Immature natural killer cell (primary cell): ENCODE results near the gene TRIM24. TPM values are rescaled to one million over a fixed set of nuclear protein-coding genes. Genes with fewer than 3 reads are reported as not detected.

Experiments
- DNase-seq, 3 donors: peaks; one replicate each; pipeline ENCODE4 v3.0.0; 2022; ENCODE audit warnings: mixed read lengths in 1 of 3
- H3K27ac Mint-ChIP-seq, 6 donors: one replicate each; pipeline ENCODE4 v1.8.0; 2020; ENCODE audit warnings: mixed read lengths in 6 of 6, mild to moderate bottlenecking in 5 of 6, inconsistent platforms in 4 of 6, moderate library complexity in 3 of 6
- H3K27me3 Mint-ChIP-seq, 3 donors: one replicate each; pipeline ENCODE4 v1.8.0; 2020 to 2021; ENCODE audit warnings: low read depth in 3 of 3, mild to moderate bottlenecking in 3 of 3, mixed read lengths in 3 of 3, moderate library complexity in 3 of 3, inconsistent platforms in 1 of 3
- H3K36me3 Mint-ChIP-seq, 3 donors: one replicate each; pipeline ENCODE4 v1.8.0; 2020; ENCODE audit warnings: mixed read lengths in 3 of 3, inconsistent platforms in 2 of 3, mild to moderate bottlenecking in 2 of 3
- H3K4me1 Mint-ChIP-seq, 2 donors: one replicate each; pipeline ENCODE4 v1.8.0; 2020; ENCODE audit warnings: inconsistent platforms in 2 of 2, mild to moderate bottlenecking in 2 of 2, mixed read lengths in 2 of 2, moderate library complexity in 1 of 2
- H3K4me3 Mint-ChIP-seq, 5 donors: one replicate each; pipeline ENCODE4 v1.8.0; 2020; ENCODE audit warnings: mild to moderate bottlenecking in 5 of 5, mixed read lengths in 5 of 5, inconsistent platforms in 3 of 5, moderate library complexity in 3 of 5
- H3K9me3 Mint-ChIP-seq, 6 donors: one replicate each; pipeline ENCODE4 v1.8.0; 2020; ENCODE audit warnings: mild to moderate bottlenecking in 6 of 6, mixed read lengths in 6 of 6, inconsistent platforms in 4 of 6, moderate library complexity in 3 of 6
- polyA plus RNA-seq, 3 donors: library from polyadenylated mRNA; unstranded; fragments of 300-500 nt; fragmentation: Illumina TruSeq; gene quantifications; one replicate each; pipeline ENCODE4 v1.2.3, GENCODE V29; 2021

The TRIM24 gene
- polyA plus RNA-seq, 3 donors from 2014 or later = 4.2 to 11.4 (median 4.8) TPM

DNA sequence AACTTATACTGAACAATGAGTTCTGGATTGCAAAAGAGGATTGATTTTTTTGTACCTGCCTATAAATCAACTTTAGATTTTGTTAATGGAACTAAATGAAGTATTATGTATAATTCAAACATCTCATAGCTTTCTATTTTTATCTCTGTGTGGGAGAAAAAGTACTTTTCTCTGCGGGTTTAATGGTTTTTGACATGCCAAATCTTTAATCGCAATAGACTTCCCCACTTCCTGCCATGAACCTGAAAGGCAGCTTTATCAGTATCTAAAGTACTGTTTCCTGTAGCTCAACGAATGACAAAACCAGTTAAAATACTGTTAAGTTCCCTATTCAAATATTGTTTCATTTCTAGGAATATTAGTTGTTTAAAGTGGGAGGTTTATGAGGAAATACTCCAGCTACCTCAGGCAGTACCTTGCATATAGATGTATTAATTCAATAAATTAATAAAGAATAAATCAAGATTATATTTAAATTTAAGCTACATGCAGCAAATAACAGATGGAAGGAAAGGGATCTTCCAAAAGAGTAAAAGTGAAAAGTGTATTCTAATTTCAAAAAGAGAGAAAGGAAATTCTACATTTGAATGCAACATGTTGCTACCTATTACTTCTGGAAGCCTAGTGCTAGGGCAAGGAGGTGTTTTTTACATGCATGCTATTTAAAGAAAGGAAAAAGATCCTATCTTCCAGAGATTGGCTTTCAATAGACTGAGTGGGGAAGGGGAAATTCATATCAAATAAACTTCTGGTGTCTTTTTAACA, 165.2 kb downstream of the TRIM24 start:
- Mint-ChIP-seq H3K27me3 (peaks cover 2 to 10% (median 7%) of the 10 kb centered on the region in 3 donors), H3K9me3 (no peaks in the 10 kb centered on the region), H3K27ac (peak overlapping the region in 1 of 6 donors; percentile 45), H3K36me3 (no peaks in the 10 kb centered on the region), H3K4me1 (peaks cover 25 to 29% of the 10 kb centered on the region in 2 donors), H3K4me3 (peak overlapping the region; percentile 6 to 75 (median 58))
- DNase-seq = peak; percentile 9 to 18 (median 15)

DNA sequence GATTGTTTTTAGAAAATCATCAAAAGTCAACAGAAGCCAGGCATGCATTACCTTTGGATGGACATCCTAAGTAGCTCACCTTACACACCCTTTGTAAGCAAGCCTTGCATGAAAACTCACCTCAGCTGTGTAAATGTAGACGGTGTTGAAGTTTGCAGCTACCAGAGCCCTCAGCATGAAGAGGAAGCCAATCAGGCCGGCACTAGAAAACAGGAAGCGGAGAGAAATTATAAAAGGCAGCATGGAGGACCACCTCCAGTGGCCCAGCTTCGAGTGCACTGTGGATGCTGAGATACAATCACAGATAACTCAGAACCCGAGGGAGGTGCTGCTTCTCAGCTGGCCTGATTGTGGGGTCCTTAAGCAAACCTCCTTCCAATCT, 165.8 kb downstream of the TRIM24 start:
- peaks cover 25 to 29% of the 10 kb centered on the region in 2 donors for H3K4me1 Mint-ChIP-seq
- no peaks in the 10 kb centered on the region for H3K36me3 Mint-ChIP-seq
- H3K27me3 Mint-ChIP-seq = peaks cover 2 to 10% (median 4%) of the 10 kb centered on the region in 3 donors
- peak in 1 of 3 donors; percentile 3 for DNase-seq
- no peaks in the 10 kb centered on the region for H3K9me3 Mint-ChIP-seq
- H3K4me3 Mint-ChIP-seq = peak overlapping the region in 4 of 5 donors; percentile 36 to 64 (median 56)
- H3K27ac Mint-ChIP-seq = peak overlapping the region in 3 of 6 donors; percentile 15 to 76 (median 40)

GRCh38 chr7:138626846-138627245, 166.8 kb downstream of the TRIM24 start:
- H3K4me3 Mint-ChIP-seq = no peak overlapping the region

GRCh38 chr7:138627361-138627760, 167.3 kb downstream of the TRIM24 start:
- Mint-ChIP-seq H3K27me3 (peaks cover 2 to 10% (median 4%) of the 10 kb centered on the region in 3 donors), H3K9me3 (no peaks in the 10 kb centered on the region), H3K27ac (no peak overlapping the region), H3K4me1 (peaks cover 25 to 29% of the 10 kb centered on the region in 2 donors), H3K36me3 (no peaks in the 10 kb centered on the region), H3K4me3 (no peak overlapping the region)
- no peak for DNase-seq

More at GRCh38 chr7:138626846-138627245, 166.8 kb downstream of the TRIM24 start:
- no peaks in the 10 kb centered on the region for H3K9me3 Mint-ChIP-seq
- no peak for DNase-seq
- peaks cover 25 to 29% of the 10 kb centered on the region in 2 donors for H3K4me1 Mint-ChIP-seq
- no peak overlapping the region for H3K27ac Mint-ChIP-seq
- peaks cover 2 to 10% (median 4%) of the 10 kb centered on the region in 3 donors for H3K27me3 Mint-ChIP-seq
- no peaks in the 10 kb centered on the region for H3K36me3 Mint-ChIP-seq

DNA sequence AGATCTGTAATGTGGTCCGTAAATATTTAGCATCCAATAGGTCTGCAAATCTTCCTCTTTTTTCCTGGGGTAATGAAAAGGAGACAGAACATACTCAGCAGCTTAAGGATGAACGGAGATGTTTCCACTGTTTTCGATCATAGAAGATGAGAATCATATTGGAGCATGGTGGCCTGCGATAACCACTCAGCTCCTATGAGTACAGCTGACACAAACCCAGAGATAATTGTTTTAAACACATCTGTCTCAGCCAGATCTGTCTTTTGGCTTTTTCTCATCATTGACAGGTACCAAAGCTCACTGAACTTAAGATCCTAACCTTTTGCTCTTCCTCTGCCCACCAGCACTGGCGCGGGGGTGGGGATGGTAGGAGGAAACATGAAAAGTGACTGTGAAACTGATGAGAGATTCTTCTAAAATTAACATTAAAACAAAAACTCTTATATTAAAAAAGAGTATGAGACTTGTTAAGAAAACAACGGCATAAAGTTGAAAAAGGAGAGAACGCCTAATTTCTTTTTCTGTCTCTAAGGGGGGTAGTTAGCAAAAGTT, 170.1 kb downstream of the TRIM24 start:
- Mint-ChIP-seq H3K4me1 (peaks cover 14 to 18% of the 10 kb centered on the region in 2 donors), H3K27me3 (peaks cover 0 to 8% (median 5%) of the 10 kb centered on the region in 3 donors), H3K27ac (no peak overlapping the region), H3K36me3 (no peaks in the 10 kb centered on the region), H3K4me3 (no peak overlapping the region), H3K9me3 (no peaks in the 10 kb centered on the region)
- DNase-seq = no peak

DNA sequence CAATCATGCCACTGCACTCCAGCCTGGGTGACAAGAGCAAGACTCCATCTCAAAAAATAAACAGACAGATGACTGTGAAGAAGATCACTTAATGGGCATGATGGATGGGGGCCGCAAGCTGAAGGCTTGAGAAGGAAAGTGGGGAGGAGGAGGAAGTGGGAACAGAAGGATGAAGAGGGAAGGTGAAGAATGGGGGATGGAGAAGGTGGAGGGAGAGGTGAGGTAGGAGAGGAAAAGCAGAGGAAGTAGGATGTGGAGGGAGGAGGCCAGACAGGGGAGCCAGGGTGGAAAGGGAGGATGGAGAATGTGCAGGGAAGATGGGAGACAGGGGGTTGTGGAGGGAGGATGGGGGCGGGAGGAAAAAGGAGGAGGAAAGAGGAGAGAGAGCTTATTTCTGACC, 172.3 kb downstream of the TRIM24 start:
- no peaks in the 10 kb centered on the region for H3K9me3 Mint-ChIP-seq
- no peak for DNase-seq
- H3K27ac Mint-ChIP-seq = no peak overlapping the region
- H3K4me1 Mint-ChIP-seq = no peaks in the 10 kb centered on the region
- no peaks in the 10 kb centered on the region for H3K36me3 Mint-ChIP-seq
- no peak overlapping the region for H3K4me3 Mint-ChIP-seq
- peaks cover 0 to 6% (median 1%) of the 10 kb centered on the region in 3 donors for H3K27me3 Mint-ChIP-seq

GRCh38 chr7:138632826-138633602, 173.0 kb downstream of the TRIM24 start:
- no peaks in the 10 kb centered on the region for H3K9me3 Mint-ChIP-seq
- no peak overlapping the region for H3K4me3 Mint-ChIP-seq
- DNase-seq = no peak
- peaks cover 0 to 6% (median 1%) of the 10 kb centered on the region in 3 donors for H3K27me3 Mint-ChIP-seq
- no peaks in the 10 kb centered on the region for H3K36me3 Mint-ChIP-seq
- H3K4me1 Mint-ChIP-seq = no peaks in the 10 kb centered on the region
- no peak overlapping the region for H3K27ac Mint-ChIP-seq

Other genes starting within 250 kb of the TRIM24 start
- under 1 TPM in 2 of 3 donors, not detected in 1; 0.64 to 0.74 TPM for gene SVOPL, start 241.1 kb downstream of the TRIM24 start, polyA plus RNA-seq